ENCODE data around the gene ANKK1.

Gene ANKK1

DNA sequence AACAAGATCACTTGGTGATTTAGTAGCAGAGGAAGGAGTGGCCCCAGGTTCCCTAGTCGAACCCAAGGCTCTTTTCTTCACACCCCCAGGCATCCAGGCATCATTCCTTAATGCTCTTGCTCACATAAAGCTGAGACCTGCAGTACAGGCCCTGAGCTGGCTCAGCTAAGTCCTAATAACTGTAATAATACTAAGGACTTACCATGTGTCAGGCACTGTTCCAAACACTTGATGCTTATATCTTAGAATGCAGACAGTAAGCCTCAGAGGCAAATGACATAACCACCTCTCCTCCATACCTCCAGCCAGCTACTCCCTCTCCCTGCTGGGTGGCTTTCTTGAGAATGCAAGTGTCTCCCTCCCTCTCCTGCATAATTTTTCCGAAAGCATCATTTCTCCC lies 33.2 kb downstream of the ANKK1 start:
- Histone ChIP-seq H3K4me3 (ENCODE audit: low read length in 2 of 2) (no peak overlapping the region), H3K36me3 (ENCODE audit: control insufficient read depth in 2 of 2, insufficient read depth in 2 of 2, low read length in 2 of 2) (no peaks in the 10 kb centered on the region)

DNA sequence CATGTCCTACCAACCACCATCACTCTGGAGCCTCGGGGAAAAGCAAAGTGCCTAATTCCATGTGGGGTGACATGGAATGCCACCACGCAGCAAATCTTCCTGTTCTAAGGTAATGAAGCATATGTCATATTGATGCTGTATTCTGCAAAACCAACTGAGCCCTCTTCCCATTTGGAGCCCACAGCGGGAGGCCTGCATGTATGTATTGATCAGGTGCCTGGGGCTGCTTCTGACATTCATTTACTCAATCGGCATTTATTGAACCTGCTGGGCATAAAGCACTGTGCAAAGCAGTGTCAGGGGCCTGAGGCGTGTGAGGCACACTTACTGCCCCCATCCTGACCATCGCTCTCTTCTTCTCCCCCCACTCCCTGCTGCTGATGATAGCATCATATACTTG lies 39.1 kb downstream of the ANKK1 start:
- H3K9me3 ChIP-seq (ENCODE audit: control insufficient read depth in 2 of 2, low read length in 2 of 2): no peaks in the 10 kb centered on the region

More for the DNA sequence above, 33.2 kb downstream of the ANKK1 start:
- Histone ChIP-seq H3K4me1 (ENCODE audit: control insufficient read depth in 2 of 2, insufficient read depth in 2 of 2, low read length in 2 of 2) (no peaks in the 10 kb centered on the region), H3K27ac (ENCODE audit: low read depth in 2 of 2, low read length in 2 of 2) (no peak overlapping the region), H3K27me3 (ENCODE audit: control insufficient read depth in 2 of 2, insufficient read depth in 2 of 2, low read length in 2 of 2) (no peaks in the 10 kb centered on the region), H3K9ac (ENCODE audit: low read depth in 1 of 2, low read length in 2 of 2) (no peak overlapping the region), H3K9me3 (ENCODE audit: control insufficient read depth in 2 of 2, low read length in 2 of 2) (no peaks in the 10 kb centered on the region)

DNA sequence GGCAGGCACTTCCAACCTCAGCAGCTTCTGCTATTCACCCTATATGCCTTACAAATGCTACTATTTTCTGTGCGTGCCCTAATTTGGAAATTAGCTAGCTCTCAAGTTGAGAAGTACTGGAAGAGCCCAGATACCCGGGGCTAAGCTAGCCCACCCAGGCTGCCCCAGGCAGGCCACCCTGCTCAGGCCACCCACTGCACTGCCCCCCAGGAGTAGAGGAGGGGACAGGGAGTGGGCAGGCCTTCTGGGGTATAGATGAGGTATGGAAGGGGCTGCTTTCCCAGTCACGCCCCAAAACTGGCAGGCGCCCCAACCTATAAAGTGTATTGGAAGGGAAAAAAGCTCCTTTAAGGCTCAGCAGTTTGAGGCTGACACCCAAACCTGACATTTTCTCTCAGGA lies 44.2 kb downstream of the ANKK1 start:
- Histone ChIP-seq H3K4me1 (ENCODE audit: control insufficient read depth in 2 of 2, insufficient read depth in 2 of 2, low read length in 2 of 2) (no peaks in the 10 kb centered on the region), H3K36me3 (ENCODE audit: control insufficient read depth in 2 of 2, insufficient read depth in 2 of 2, low read length in 2 of 2) (no peaks in the 10 kb centered on the region), H3K27ac (ENCODE audit: low read depth in 2 of 2, low read length in 2 of 2) (no peak overlapping the region), H3K9me3 (ENCODE audit: control insufficient read depth in 2 of 2, low read length in 2 of 2) (no peaks in the 10 kb centered on the region), H3K4me3 (ENCODE audit: low read length in 2 of 2) (no peak overlapping the region), H3K9ac (ENCODE audit: low read depth in 1 of 2, low read length in 2 of 2) (no peak overlapping the region), H3K27me3 (ENCODE audit: control insufficient read depth in 2 of 2, insufficient read depth in 2 of 2, low read length in 2 of 2) (no peaks in the 10 kb centered on the region)

More for the DNA sequence above, 39.1 kb downstream of the ANKK1 start:
- H3K4me1 ChIP-seq (ENCODE audit: control insufficient read depth in 2 of 2, insufficient read depth in 2 of 2, low read length in 2 of 2): no peaks in the 10 kb centered on the region
- H3K36me3 ChIP-seq (ENCODE audit: control insufficient read depth in 2 of 2, insufficient read depth in 2 of 2, low read length in 2 of 2): no peaks in the 10 kb centered on the region
- no peak overlapping the region for H3K27ac ChIP-seq (ENCODE audit: low read depth in 2 of 2, low read length in 2 of 2)
- no peak overlapping the region for H3K9ac ChIP-seq (ENCODE audit: low read depth in 1 of 2, low read length in 2 of 2)
- no peaks in the 10 kb centered on the region for H3K27me3 ChIP-seq (ENCODE audit: control insufficient read depth in 2 of 2, insufficient read depth in 2 of 2, low read length in 2 of 2)
- H3K4me3 ChIP-seq (ENCODE audit: low read length in 2 of 2): no peak overlapping the region

DNA sequence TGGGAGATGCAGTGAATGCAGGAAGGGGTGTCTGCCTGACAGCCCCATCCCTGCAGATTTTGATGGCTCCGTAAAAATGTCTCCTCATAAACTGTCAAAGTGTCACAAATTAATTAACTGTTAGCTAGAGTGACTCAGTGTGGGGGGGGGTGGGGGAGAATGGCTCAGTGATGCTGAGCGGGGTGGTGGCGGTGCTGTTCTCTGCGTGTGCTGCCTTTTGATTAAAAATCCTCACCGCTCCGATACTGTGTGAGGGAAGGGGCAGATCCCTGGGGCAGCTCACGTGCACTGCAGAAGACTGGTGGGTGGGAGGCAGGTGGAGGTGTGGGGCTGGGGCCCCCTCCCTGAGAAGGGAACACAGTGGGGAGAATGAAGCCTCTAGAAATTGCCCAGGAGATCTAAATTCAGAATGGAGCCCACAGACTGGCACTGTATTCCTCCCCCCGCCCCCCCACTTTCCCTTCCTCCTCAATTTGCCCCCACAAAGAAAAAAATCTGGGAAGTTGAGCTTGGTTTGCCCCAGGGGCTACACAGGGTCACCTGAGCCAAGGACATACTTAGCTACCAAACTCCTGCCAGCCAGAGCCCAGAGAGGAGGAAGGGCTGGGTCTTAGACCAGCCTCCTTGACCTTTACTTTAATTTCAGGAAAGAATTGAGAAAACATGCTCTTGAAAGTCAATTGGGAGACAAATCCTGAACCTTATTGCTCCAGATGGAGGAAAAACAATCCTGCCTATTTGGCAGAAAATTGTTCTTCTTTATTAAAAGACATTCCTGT lies 47.8 kb downstream of the ANKK1 start:
- Histone ChIP-seq H3K4me3 (ENCODE audit: low read length in 2 of 2) (no peak overlapping the region), H3K27ac (ENCODE audit: low read depth in 2 of 2, low read length in 2 of 2) (no peak overlapping the region), H3K36me3 (ENCODE audit: control insufficient read depth in 2 of 2, insufficient read depth in 2 of 2, low read length in 2 of 2) (no peaks in the 10 kb centered on the region)

DNA sequence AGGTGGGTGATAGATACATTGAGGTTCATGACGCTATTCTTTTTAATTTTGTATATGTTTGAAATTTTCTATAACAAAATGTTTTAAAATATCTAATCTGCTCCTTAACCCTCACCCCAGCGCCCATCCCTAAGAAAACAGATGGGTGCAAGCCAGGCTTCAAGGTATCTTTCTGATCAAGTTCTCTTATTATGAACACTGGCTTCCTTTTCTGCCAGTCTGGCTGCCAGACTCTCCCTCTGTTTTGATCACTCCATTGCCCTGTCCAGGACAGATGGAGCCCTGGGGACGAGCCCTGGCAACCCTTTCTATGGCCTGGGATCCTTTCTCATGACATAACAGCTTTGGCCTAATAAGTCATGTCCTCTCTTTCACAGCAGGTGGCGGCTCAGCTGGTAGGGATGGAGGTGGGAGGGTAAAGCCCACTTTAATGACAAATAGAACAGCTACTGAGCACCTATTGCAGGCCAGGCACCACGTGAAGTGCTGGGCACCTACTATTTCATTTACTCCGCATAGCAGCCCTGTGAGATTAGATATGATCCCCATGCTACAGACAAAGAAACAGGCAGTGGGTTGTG lies 49.2 kb downstream of the ANKK1 start:
- H3K27me3 ChIP-seq (ENCODE audit: control insufficient read depth in 2 of 2, insufficient read depth in 2 of 2, low read length in 2 of 2): no peaks in the 10 kb centered on the region
- H3K4me3 ChIP-seq (ENCODE audit: low read length in 2 of 2): no peak overlapping the region
- H3K4me1 ChIP-seq (ENCODE audit: control insufficient read depth in 2 of 2, insufficient read depth in 2 of 2, low read length in 2 of 2): no peaks in the 10 kb centered on the region
- H3K36me3 ChIP-seq (ENCODE audit: control insufficient read depth in 2 of 2, insufficient read depth in 2 of 2, low read length in 2 of 2): no peaks in the 10 kb centered on the region
- no peaks in the 10 kb centered on the region for H3K9me3 ChIP-seq (ENCODE audit: control insufficient read depth in 2 of 2, low read length in 2 of 2)
- H3K9ac ChIP-seq (ENCODE audit: low read depth in 1 of 2, low read length in 2 of 2): no peak overlapping the region
- no peak overlapping the region for H3K27ac ChIP-seq (ENCODE audit: low read depth in 2 of 2, low read length in 2 of 2)

More for the DNA sequence above, 47.8 kb downstream of the ANKK1 start:
- no peaks in the 10 kb centered on the region for H3K9me3 ChIP-seq (ENCODE audit: control insufficient read depth in 2 of 2, low read length in 2 of 2)
- H3K27me3 ChIP-seq (ENCODE audit: control insufficient read depth in 2 of 2, insufficient read depth in 2 of 2, low read length in 2 of 2): no peaks in the 10 kb centered on the region
- H3K4me1 ChIP-seq (ENCODE audit: control insufficient read depth in 2 of 2, insufficient read depth in 2 of 2, low read length in 2 of 2): no peaks in the 10 kb centered on the region
- no peak overlapping the region for H3K9ac ChIP-seq (ENCODE audit: low read depth in 1 of 2, low read length in 2 of 2)

DNA sequence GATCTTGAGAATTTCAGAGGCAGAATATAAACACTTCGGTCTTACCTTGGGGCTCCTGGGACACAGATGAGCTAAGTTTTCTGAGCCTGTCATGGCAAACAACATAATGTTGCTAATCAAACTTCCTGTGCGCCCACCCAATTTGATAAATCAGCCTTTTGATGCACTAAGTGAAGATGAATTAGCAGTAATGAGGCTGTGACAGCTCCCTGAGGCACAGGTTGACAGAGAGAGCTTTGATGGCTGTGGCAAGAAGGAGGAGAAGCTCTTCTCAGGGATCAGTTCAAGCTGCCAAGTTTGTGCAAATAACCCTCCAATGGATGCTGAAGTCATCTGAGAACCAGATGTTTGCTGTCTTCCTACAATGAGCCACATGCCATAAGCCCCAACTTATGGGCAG lies 53.2 kb downstream of the ANKK1 start:
- Histone ChIP-seq H3K4me1 (ENCODE audit: control insufficient read depth in 2 of 2, insufficient read depth in 2 of 2, low read length in 2 of 2) (no peaks in the 10 kb centered on the region), H3K27ac (ENCODE audit: low read depth in 2 of 2, low read length in 2 of 2) (no peak overlapping the region), H3K9me3 (ENCODE audit: control insufficient read depth in 2 of 2, low read length in 2 of 2) (no peaks in the 10 kb centered on the region), H3K36me3 (ENCODE audit: control insufficient read depth in 2 of 2, insufficient read depth in 2 of 2, low read length in 2 of 2) (no peaks in the 10 kb centered on the region), H3K9ac (ENCODE audit: low read depth in 1 of 2, low read length in 2 of 2) (no peak overlapping the region), H3K4me3 (ENCODE audit: low read length in 2 of 2) (no peak overlapping the region), H3K27me3 (ENCODE audit: control insufficient read depth in 2 of 2, insufficient read depth in 2 of 2, low read length in 2 of 2) (no peaks in the 10 kb centered on the region)

DNA sequence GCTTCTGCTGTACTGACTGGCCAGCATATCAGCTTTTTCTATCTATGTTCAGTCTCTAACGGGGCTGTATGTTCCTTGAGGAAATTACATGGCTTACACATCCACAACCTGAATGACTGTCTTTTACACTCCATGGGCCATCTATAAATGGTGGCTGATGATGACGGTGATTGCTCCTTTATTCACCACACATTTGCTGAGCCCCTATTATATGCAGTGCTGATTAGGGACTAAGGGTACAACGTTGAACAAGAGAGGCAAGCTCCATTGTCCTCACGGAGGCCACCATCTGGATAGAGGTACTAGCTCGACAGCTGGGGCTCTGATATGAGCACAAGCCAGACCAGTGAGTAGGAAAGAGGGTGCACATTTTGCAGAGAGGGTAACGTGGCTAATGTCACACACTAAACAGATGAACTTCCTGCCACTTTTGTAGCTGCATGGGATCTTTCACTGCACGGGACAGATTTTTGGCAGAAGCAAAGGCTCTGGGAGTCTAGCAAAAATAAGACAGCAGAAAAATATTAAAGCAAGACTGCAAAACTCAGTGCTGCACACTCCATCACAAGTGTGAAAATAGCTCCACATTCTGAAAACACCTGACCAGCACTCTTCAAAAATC lies 57.0 kb downstream of the ANKK1 start:
- H3K4me1 ChIP-seq (ENCODE audit: control insufficient read depth in 2 of 2, insufficient read depth in 2 of 2, low read length in 2 of 2): no peaks in the 10 kb centered on the region
- no peaks in the 10 kb centered on the region for H3K36me3 ChIP-seq (ENCODE audit: control insufficient read depth in 2 of 2, insufficient read depth in 2 of 2, low read length in 2 of 2)
- no peak overlapping the region for H3K27ac ChIP-seq (ENCODE audit: low read depth in 2 of 2, low read length in 2 of 2)
- no peak overlapping the region for H3K9ac ChIP-seq (ENCODE audit: low read depth in 1 of 2, low read length in 2 of 2)
- H3K27me3 ChIP-seq (ENCODE audit: control insufficient read depth in 2 of 2, insufficient read depth in 2 of 2, low read length in 2 of 2): no peaks in the 10 kb centered on the region
- H3K9me3 ChIP-seq (ENCODE audit: control insufficient read depth in 2 of 2, low read length in 2 of 2): no peaks in the 10 kb centered on the region
- no peak overlapping the region for H3K4me3 ChIP-seq (ENCODE audit: low read length in 2 of 2)

DNA sequence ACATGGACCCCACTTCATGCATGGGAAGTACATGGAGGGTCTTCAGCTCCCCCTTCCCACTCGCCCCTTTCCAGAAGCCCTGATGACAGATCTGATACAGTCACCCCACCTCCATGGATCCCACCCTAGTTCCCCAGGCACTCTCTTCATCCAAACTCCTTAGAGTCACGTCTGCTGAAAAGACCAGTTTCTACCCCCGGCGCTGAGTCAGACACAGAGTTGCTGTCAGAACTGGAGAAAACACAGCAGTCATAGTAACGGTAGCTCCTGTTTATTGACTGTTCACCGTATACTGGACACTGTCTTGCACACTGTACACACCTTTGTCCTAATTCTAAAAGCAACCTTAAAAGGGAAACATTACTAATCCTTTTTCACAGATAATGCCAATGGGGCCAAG lies 58.5 kb downstream of the ANKK1 start:
- Histone ChIP-seq H3K27me3 (ENCODE audit: control insufficient read depth in 2 of 2, insufficient read depth in 2 of 2, low read length in 2 of 2) (no peaks in the 10 kb centered on the region), H3K9ac (ENCODE audit: low read depth in 1 of 2, low read length in 2 of 2) (no peak overlapping the region), H3K4me1 (ENCODE audit: control insufficient read depth in 2 of 2, insufficient read depth in 2 of 2, low read length in 2 of 2) (no peaks in the 10 kb centered on the region), H3K4me3 (ENCODE audit: low read length in 2 of 2) (no peak overlapping the region), H3K36me3 (ENCODE audit: control insufficient read depth in 2 of 2, insufficient read depth in 2 of 2, low read length in 2 of 2) (no peaks in the 10 kb centered on the region), H3K27ac (ENCODE audit: low read depth in 2 of 2, low read length in 2 of 2) (no peak overlapping the region), H3K9me3 (ENCODE audit: control insufficient read depth in 2 of 2, low read length in 2 of 2) (no peaks in the 10 kb centered on the region)

DNA sequence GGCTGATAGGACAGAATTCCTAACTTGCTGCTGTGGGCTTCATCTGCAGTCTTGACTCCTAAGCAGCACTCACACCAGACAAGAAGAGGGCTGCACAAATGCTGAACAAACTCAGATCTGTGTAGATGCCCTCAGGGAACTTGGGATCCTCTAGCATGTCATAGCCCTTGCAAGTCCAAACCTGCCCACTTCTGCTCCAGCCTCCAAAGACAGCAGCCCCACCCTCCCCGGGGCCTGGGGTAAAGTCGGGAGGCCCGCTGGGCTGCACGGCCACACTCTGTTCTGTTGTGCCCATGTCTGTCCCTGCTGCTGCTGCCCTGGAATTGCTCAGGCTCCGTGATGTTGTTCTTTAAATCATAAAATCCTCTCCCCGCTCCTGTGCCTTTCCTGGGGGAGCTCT lies 59.4 kb downstream of the ANKK1 start:
- no peaks in the 10 kb centered on the region for H3K27me3 ChIP-seq (ENCODE audit: control insufficient read depth in 2 of 2, insufficient read depth in 2 of 2, low read length in 2 of 2)
- no peaks in the 10 kb centered on the region for H3K36me3 ChIP-seq (ENCODE audit: control insufficient read depth in 2 of 2, insufficient read depth in 2 of 2, low read length in 2 of 2)

DNA sequence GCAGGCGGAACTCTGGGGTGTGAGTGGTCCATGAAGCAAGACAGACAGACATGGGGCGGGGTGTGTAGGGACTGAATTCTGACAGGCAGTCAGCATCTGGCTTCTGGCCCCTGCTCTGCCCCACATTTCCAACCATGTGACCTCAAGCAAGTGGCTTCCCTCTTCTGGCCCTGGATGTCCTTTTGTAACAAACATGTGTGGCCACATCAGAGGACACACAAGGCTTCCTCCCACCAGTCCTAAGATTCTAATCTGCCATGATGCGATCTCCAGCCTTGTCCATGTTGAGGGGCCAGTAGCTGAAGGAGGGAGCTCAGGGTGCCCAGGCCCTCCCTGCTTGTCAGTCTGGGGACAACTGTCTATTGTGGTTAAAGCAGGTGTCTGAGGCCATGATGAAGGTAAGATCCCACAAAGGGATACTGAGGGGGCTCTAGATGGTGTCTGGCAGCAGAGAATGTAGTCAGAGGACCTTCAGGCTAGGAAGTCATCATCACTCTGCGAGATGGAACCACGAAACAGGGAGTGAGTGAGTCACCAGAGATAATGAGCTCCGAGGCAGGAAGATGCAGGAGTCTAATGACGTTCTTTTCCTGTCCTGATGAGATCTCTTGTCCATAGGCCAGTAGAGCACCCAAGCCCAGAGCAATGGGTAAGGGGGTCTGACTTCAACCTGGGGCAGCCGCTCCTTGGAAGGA lies 60.2 kb downstream of the ANKK1 start:
- Histone ChIP-seq H3K9ac (ENCODE audit: low read depth in 1 of 2, low read length in 2 of 2) (no peak overlapping the region), H3K4me1 (ENCODE audit: control insufficient read depth in 2 of 2, insufficient read depth in 2 of 2, low read length in 2 of 2) (no peaks in the 10 kb centered on the region), H3K9me3 (ENCODE audit: control insufficient read depth in 2 of 2, low read length in 2 of 2) (no peaks in the 10 kb centered on the region), H3K27me3 (ENCODE audit: control insufficient read depth in 2 of 2, insufficient read depth in 2 of 2, low read length in 2 of 2) (no peaks in the 10 kb centered on the region), H3K27ac (ENCODE audit: low read depth in 2 of 2, low read length in 2 of 2) (no peak overlapping the region), H3K36me3 (ENCODE audit: control insufficient read depth in 2 of 2, insufficient read depth in 2 of 2, low read length in 2 of 2) (no peaks in the 10 kb centered on the region), H3K4me3 (ENCODE audit: low read length in 2 of 2) (no peak overlapping the region)

More for the DNA sequence above, 59.4 kb downstream of the ANKK1 start:
- H3K9me3 ChIP-seq (ENCODE audit: control insufficient read depth in 2 of 2, low read length in 2 of 2): no peaks in the 10 kb centered on the region
- H3K9ac ChIP-seq (ENCODE audit: low read depth in 1 of 2, low read length in 2 of 2): no peak overlapping the region
- no peak overlapping the region for H3K4me3 ChIP-seq (ENCODE audit: low read length in 2 of 2)
- no peaks in the 10 kb centered on the region for H3K4me1 ChIP-seq (ENCODE audit: control insufficient read depth in 2 of 2, insufficient read depth in 2 of 2, low read length in 2 of 2)
- H3K27ac ChIP-seq (ENCODE audit: low read depth in 2 of 2, low read length in 2 of 2): no peak overlapping the region
